IPS-NIHi7 (cell line): ENCODE measurements around the gene WTIP.
"Not testable (repeated sequence)": the region's sequence is repeated elsewhere in the genome, so short reads cannot be mapped to it uniquely, and the experiment has no call there.

Experiments
- DNase-seq: peaks from one replicate; pipeline ENCODE4 v3.0.0; 2012; ENCODE audit warnings: mixed read lengths; ENCODE audit errors: extremely low spot score

The WTIP gene

GRCh38 chr19:34478496-34478895 lies 3.1 kb upstream of the WTIP start:
- not testable (repeated sequence) for DNase-seq

- DNase-seq, result no peak
Measured at GRCh38 chr19:34479396-34479795, 2.2 kb upstream of the WTIP start.

GRCh38 chr19:34480491-34480890 lies 1.1 kb upstream of the WTIP start:
- DNase-seq, result no peak

- no peak for DNase-seq
Measured at GRCh38 chr19:34481861-34482379, 362 bp downstream of the WTIP start.

- no peak for DNase-seq
Measured at GRCh38 chr19:34482380-34483250, 1.1 kb downstream of the WTIP start.

GRCh38 chr19:34484328-34484727 lies 2.8 kb downstream of the WTIP start:
- DNase-seq, result no peak

- DNase-seq, result no peak
Measured at GRCh38 chr19:34485831-34486230, 4.3 kb downstream of the WTIP start.

- DNase-seq, result no peak
Measured at GRCh38 chr19:34487651-34488051, 6.1 kb downstream of the WTIP start.

GRCh38 chr19:34489175-34489574 lies 7.6 kb downstream of the WTIP start:
- DNase-seq, result no peak

- DNase-seq, result no peak
Measured at GRCh38 chr19:34490141-34490766, 8.7 kb downstream of the WTIP start.

GRCh38 chr19:34493038-34493648 lies 11.6 kb downstream of the WTIP start:
- no peak for DNase-seq

- no peak for DNase-seq
Measured at GRCh38 chr19:34493649-34494044, 12.1 kb downstream of the WTIP start.

GRCh38 chr19:34494601-34495000 lies 13.0 kb downstream of the WTIP start:
- no peak for DNase-seq

- DNase-seq, result no peak
Measured at GRCh38 chr19:34495416-34495815, 13.9 kb downstream of the WTIP start.

GRCh38 chr19:34497112-34497805 lies 15.7 kb downstream of the WTIP start:
- no peak for DNase-seq

- no peak for DNase-seq
Measured at GRCh38 chr19:34499155-34499834, 17.7 kb downstream of the WTIP start.

GRCh38 chr19:34500656-34501120 lies 19.1 kb downstream of the WTIP start:
- DNase-seq, result no peak

- peak; percentile 97 for DNase-seq
Measured at GRCh38 chr19:34501339-34502320, 20.1 kb downstream of the WTIP start.

GRCh38 chr19:34502582-34503411 lies 21.2 kb downstream of the WTIP start:
- DNase-seq, result no peak
